ENCODE data around the gene SPAG8. TPM values are rescaled to one million over a fixed set of nuclear protein-coding genes. Genes with fewer than 3 reads are reported as not detected.
A peak's percentile ranks its signal among the peaks of the same experiment; 100 is the strongest.

The SPAG8 gene
- total RNA-seq, 1 experiment from 2014 or later: 0.50 TPM

DNA sequence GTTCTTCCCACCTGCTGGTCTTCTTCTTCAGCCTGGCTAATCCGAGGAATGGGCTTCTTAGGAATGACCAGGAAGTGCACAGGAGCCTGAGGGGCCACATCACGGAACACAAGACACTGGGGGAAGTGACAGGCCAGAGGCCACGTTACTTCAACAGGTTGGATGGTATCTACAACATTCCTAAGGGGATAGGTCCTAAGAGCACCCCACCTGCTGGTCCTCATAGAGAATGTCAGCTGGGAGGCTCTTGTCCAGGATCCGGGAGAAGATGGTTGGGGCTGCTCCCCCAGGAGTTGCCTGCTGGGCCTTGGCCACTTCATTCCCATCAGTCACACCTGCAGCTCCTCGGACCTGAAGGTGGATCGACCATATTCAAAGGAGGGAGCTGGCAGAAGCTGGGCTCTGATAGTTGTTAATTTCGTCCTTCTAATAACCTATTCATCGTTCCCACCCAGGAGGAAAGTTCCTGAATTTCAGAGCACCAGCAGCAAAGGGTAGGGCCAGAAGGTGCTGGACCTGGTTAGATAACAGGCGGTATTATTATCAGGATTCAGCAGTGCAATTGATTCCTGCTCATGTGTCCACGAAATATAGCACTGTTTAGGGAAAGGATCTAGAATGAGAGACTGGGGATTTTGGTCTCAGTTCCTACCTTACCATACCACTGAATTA, 1.5 kb upstream of the SPAG8 start:
- no peak overlapping the region for H2AK5ac ChIP-seq (ENCODE audit: insufficient read length, low read length)
- no peak overlapping the region for H3K56ac ChIP-seq (ENCODE audit: insufficient read length, low read depth, low read length)
- peaks cover 9% of the 10 kb centered on the region for H3K23me2 ChIP-seq (ENCODE audit: insufficient read length, low read depth, low read length, poor library complexity, severe bottlenecking)
- no peaks in the 10 kb centered on the region for H3K79me1 ChIP-seq (ENCODE audit: insufficient read depth, low read depth, low read length, poor library complexity, severe bottlenecking)
- H3K27me3 Mint-ChIP-seq (ENCODE audit: low read depth): peaks cover 12% of the 10 kb centered on the region
- H3K4me3 Mint-ChIP-seq: peak overlapping the region; percentile 84 to 92
- H2BK20ac ChIP-seq (ENCODE audit: low read depth, low read length, poor library complexity, severe bottlenecking): no peak overlapping the region
- H3K9me3 Mint-ChIP-seq: no peaks in the 10 kb centered on the region; a peak in 1 of 5 replicates
- H4K20me1 ChIP-seq (ENCODE audit: control insufficient read depth, insufficient read depth, insufficient read length): no peaks in the 10 kb centered on the region
- no peak overlapping the region for H4K5ac ChIP-seq (ENCODE audit: insufficient read length, low read depth, low read length)
- DNase-seq: peak; percentile 69
- H4K8ac ChIP-seq (replicated peaks; ENCODE audit: insufficient read length, low read depth, low read length): no peak overlapping the region
- H3T11ph ChIP-seq (ENCODE audit: low read length): no peak overlapping the region
- no peak overlapping the region for H3K9ac ChIP-seq (ENCODE audit: extremely low read depth, insufficient read length, low read length)
- no peaks in the 10 kb centered on the region for H3K79me2 ChIP-seq (ENCODE audit: insufficient read depth, low read length)
- H3K4ac ChIP-seq (ENCODE audit: low read depth, low read length): no peak overlapping the region
- TF ChIP-seq, protein P1, sequence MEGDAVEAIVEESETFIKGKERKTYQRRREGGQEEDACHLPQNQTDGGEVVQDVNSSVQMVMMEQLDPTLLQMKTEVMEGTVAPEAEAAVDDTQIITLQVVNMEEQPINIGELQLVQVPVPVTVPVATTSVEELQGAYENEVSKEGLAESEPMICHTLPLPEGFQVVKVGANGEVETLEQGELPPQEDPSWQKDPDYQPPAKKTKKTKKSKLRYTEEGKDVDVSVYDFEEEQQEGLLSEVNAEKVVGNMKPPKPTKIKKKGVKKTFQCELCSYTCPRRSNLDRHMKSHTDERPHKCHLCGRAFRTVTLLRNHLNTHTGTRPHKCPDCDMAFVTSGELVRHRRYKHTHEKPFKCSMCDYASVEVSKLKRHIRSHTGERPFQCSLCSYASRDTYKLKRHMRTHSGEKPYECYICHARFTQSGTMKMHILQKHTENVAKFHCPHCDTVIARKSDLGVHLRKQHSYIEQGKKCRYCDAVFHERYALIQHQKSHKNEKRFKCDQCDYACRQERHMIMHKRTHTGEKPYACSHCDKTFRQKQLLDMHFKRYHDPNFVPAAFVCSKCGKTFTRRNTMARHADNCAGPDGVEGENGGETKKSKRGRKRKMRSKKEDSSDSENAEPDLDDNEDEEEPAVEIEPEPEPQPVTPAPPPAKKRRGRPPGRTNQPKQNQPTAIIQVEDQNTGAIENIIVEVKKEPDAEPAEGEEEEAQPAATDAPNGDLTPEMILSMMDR (conservative IDR thresholded peaks at IDR 0.05): peak; percentile 58
- no peaks in the 10 kb centered on the region for H3K9me3 ChIP-seq (ENCODE audit: control insufficient read depth, low read depth, low read length)
- H3K27ac Mint-ChIP-seq: 0 out of 7 replicates have a peak overlapping the region, but pooled peaks of 1 of the 3 experiments have one; percentile 21
- H2BK15ac ChIP-seq (ENCODE audit: low read depth, low read length): no peak overlapping the region
- H3K23ac ChIP-seq (ENCODE audit: insufficient read length, low read depth, low read length): no peak overlapping the region
- H3K4me1 Mint-ChIP-seq: peaks cover 20 to 21% of the 10 kb centered on the region in 2 experiments
- H3K4me2 ChIP-seq (ENCODE audit: insufficient read depth, insufficient read length, low read length): peak overlapping the region; percentile 55
- H3K27ac ChIP-seq (ENCODE audit: insufficient read length, low read depth, low read length): no peak overlapping the region
- no peak overlapping the region for H2BK12ac ChIP-seq (ENCODE audit: insufficient read length, low read depth, low read length)
- H3K27me3 ChIP-seq (ENCODE audit: insufficient read depth, low read length): no peaks in the 10 kb centered on the region
- no peaks in the 10 kb centered on the region for H3K4me1 ChIP-seq (ENCODE audit: insufficient read depth, low read length)
- H2BK120ac ChIP-seq (ENCODE audit: low read depth, low read length, poor library complexity, severe bottlenecking): no peak overlapping the region
- no peak overlapping the region for H2BK5ac ChIP-seq (ENCODE audit: insufficient read length, low read length)
- no peak overlapping the region for H3K14ac ChIP-seq (ENCODE audit: insufficient read depth, low read length)
- no CpG with 5 or more reads among the region's 10 CpGs for WGBS (ENCODE audit: extremely low coverage, insufficient read length, low lambda C conversion rate)
- no peak overlapping the region for H3K18ac ChIP-seq (ENCODE audit: insufficient read length, low read depth, low read length)
- H3K36me3 Mint-ChIP-seq (ENCODE audit: insufficient read depth in 1 of 3, low read depth in 3 of 3): peaks cover 5 to 14% (median 8%) of the 10 kb centered on the region in 3 experiments; a peak in 4 of 7 replicates
- no peak overlapping the region for H2AFZ ChIP-seq (ENCODE audit: low read length)
- H4K91ac ChIP-seq (ENCODE audit: insufficient read length, low read depth, low read length): no peak overlapping the region

Data from H9 (cell line).